Spleen (tissue), 7 donors: ENCODE measurements around the gene CFAP44.

Source experiments
- CTCF ChIP-seq, 11 experiments: fragments of 200-600 bp in 7 of 11; fragments of 450-650 bp in 4 of 11; sonication (generic) in 4 of 11; IDR thresholded peaks in 8 of 11; conservative IDR thresholded peaks in 3 of 11; 1 replicate in 7 of 11; 2 replicates in 4 of 11; pipeline versions ENCODE4 v1.4.0 to v1.8.0; 2016 to 2021; ENCODE audit warnings: antibody characterized with exemption in 11 of 11, inconsistent platforms in 4 of 11, mild to moderate bottlenecking in 1 of 11
- POLR2A ChIP-seq, 3 donors: fragments of 450-650 bp; IDR thresholded peaks; one replicate each; pipeline ENCODE4 v1.5.1; 2017; ENCODE audit warnings: antibody characterized with exemption in 3 of 3, mild to moderate bottlenecking in 1 of 3
- POLR2AphosphoS5 ChIP-seq, 3 donors: sonication (generic); formaldehyde crosslinking; IDR thresholded peaks; one replicate each; pipeline ENCODE4 v1.5.1; 2017; ENCODE audit warnings: antibody characterized with exemption in 3 of 3
- donor health status: DM: no; HTN: no; CAD: no; lungs with moderate emphysema.
- donor health status: DM: no; HTN: no; CAD: no.
- donor health status: DM: no; HTN: no; CAD: no.

GRCh38 chr3:113423699-113424098 is 17.6 kb downstream of the CFAP44 start:
- TF ChIP-seq POLR2AphosphoS5 (IDR thresholded peaks at IDR 0.05): no peak
- no peak for TF ChIP-seq CTCF (IDR thresholded peaks at IDR 0.05 in 8 of 11, conservative IDR thresholded peaks at IDR 0.05 in 3 of 11)
- TF ChIP-seq POLR2A (IDR thresholded peaks at IDR 0.05): no peak
